GM19043 (cell line): ENCODE data around the gene ZNF792.
"Not testable (repeated sequence)": the region's sequence is repeated elsewhere in the genome, so short reads cannot be mapped to it uniquely, and the experiment has no call there.

Experiments
- ATAC-seq: cut with Tn5 transposase; IDR thresholded peaks from one replicate; pipeline ENCODE4 v1.9.1; 2021; ENCODE audit warnings: low read depth; ENCODE audit not compliant: unreplicated experiment

The ZNF792 gene

DNA sequence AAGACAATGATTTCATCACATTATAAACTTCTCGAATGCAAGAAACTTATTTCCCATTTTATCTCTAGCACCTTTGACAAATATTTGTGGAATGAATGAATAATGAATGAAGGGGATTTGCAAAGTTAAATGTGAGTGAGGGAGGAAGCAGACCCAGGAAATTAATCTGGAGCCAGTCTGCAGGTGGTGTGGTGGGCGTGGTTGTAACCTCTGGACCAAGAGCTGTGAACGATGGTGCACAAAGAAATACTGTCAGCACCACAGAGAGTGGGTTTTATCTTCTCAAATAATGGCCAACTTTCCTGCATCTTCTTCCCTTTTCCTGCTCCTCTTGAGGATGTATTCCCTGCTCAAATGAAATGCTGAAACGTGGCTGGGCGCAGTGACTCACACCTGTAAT lies 11.0 kb upstream of the ZNF792 start:
- ATAC-seq: no peak

DNA sequence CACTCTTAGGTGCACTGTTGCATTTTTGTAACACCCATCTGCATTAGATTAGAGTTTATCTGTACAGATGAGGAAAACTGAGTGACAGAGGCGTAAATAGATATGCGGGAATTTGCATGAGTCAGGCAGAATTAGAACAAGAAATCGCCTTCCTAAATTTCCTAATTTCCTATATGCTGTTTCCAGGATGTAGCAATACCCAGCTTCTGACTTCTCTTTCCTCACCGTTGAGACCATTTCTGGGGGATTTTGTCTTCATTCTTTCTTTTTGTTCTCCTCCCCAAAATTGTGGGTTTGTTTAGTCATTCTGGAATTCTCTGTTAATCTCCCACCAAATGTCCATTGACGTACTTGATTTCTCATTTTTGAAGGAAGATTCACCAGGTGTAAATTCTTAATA lies 10.6 kb upstream of the ZNF792 start:
- ATAC-seq: no peak

DNA sequence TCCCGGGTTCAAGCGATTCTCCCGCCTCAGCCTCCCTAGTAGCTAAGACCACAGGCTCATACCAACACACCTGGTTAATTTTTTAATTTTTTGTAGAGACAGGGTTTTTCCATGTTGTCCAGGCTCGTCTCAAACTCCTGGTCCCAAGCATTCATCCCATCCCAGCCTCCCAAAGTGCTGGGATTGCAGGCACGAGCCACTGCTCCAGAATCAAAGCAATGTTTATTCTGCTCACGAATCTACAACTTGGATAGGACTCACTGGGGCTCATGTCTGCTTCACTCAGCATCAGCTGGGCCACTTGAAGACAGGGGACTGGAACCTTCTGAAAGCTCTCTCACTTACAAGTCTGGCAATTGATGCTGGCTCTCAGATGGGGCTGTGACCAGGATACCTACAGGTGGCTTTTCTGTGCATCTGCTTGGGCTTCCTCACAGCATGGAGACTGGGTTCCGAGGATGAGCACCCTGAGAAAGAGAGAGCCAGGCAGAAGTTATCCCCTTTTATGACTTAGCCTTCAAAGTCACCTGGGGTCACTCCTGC lies 8.2 kb upstream of the ZNF792 start:
- no peak for ATAC-seq

DNA sequence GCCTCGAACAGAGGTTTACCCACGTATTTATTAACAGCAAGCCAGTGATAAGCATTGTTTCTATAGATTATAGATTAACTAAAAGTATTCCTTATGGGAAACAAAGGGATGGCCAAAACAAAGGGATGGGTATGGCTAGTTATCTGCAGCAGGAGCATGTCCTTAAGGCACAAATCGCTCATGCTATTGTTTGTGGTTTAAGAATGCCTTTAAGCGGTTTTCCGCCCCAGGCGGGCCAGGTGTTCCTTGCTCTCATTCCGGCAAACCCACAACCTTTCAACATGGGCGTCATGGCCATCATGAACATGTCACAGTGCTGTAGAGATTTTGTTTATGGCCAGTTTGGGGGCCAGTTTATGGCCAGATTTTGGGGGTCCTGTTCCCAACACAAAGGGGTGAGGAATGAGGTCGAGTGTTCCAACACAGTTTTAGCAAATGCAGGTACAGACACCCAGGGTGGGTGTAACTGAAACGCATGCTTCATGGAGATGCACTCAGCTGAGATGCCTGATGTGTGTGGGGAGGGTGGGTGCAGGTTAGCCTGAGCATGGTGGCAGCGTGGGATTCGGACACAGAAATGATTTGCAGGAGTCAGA lies 6.3 kb upstream of the ZNF792 start:
- ATAC-seq: not testable (repeated sequence)

DNA sequence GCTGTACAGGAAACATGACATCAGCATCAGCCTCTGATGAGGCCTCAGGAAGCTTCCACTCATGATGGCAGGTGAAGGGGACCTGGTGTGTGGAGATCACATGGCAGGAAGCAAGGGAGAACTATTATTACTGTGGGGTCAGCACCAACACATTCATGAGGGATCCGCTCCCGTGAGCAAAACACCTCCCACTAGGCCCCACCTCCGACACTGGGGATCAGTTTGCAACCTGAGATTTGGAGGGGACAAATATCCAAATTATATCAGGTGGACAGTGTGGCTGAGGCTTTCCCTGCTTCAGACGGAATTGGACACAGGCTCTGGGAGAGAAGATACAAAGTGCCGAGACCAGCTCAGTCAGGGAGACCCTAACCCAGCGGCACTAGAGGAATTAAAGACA lies 5.7 kb upstream of the ZNF792 start:
- ATAC-seq: no peak

- no peak for ATAC-seq
Observed at GRCh38 chr19:34967551-34967950, 3.5 kb upstream of the ZNF792 start.

DNA sequence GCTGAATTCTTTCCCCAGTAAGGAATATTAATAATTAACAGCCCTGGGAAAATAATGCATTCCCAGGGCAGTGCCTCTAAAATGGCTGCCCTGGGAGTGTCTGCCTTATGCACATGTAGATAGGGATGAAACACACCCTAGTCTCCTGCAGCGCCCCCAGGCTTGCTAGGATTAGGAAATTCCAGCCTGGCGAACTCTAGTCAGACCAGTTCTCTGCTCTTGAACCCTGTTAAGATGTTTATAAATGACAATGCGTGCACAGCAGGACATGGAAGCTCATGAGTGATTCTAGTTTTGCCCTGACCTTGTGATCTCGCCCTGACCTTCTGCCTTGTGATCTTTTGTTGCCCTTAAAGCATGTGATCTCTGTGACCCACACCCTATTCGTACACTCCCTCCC lies 1.5 kb upstream of the ZNF792 start:
- ATAC-seq: not testable (repeated sequence)

DNA sequence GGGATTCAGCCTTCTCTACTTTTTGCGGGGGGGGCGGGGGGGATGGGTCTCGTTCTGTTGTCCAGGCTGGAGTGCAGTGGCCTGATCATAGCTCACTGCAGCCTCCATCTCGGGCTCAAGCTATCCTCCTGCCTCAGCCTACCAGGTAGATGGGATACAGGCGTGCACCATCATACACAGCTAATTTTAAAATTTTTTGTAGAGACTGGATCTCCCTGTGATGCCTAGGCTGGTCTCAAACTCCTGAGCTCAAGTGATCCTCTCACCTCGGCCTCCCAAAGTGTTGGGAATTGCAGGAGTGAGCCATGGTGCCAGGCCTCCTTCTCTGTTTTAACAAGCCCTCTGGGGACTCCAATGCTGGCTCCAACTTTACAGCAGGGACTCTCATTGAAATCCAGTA lies 569 bp upstream of the ZNF792 start:
- no peak for ATAC-seq

- ATAC-seq: no peak
Observed at GRCh38 chr19:34962687-34963572, 1.1 kb downstream of the ZNF792 start.

DNA sequence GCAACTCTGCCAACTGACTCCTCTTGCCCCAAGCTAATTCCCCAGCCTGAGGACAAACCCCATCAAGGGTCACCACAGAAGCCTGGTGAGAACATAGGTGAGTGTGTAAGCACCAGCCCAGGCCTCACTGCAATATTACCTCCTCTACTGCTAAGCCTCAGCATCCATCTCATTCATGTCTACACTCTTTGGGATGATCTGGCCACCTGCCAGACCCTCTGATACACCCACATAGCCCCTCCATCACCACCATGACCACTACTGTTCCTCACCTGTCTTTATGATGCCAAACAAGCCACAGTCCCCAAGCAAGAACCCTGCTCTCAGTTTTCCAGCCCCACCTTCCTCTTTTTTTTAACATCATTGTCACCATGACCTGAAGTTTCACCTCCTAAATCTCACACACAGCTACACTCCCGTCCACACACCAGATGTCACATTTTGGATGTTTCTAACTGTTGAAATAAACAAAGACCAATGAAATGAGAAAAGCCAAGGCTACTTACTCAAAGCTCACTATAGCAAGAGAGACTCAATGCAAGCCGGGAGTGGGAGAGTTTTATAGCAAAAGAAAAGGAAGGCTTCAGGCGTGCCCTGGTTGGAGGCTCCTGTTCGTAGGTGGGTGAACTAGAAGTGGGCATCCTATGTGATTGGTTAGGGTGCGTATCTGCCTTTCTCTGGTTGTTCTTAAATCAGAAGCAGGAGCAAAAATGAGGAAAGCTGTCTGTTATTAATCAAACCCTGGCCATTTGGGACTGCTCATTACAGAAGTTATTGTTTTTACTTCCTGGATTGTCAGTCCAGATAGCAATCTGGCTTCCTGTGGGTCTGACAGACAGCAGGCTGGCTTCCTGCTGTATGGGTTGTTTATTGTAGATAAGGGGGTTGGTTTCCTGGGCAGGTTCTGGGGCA lies 2.0 kb downstream of the ZNF792 start:
- no peak for ATAC-seq

DNA sequence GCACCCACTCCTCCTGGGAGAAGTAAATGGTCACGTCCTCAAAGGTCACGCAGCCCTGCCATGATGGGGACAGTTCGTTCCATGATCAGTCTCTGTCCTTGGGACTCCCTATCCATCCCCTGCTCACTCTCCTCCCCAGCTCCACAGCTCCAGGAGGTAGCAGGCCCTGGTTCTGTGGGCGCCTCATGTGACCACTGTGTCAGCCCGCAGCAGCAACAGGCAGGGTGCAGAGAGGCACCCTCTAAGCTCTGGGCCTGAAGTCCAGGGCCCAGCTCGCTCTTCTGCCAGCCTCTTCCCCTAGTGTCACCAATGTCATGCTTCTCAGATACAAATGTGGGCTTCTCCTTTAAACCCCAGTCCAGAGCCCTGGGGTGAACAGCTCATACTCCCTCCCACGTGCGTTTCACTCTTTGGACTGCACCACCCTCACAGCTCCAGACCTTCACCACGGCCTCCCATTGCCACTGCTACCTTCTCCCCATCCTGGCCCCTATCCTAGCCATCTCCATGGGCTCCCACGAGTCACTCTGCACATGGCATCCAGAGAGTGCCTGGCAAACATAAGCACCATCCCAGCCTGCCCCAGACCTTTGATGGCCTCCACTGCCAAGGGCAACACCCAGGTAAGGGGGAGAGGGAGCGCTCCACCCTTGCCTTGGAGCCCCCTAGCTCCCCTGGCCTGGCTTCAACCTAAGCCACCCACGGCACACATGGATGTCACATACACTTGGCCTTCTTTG lies 2.9 kb downstream of the ZNF792 start:
- ATAC-seq: no peak

DNA sequence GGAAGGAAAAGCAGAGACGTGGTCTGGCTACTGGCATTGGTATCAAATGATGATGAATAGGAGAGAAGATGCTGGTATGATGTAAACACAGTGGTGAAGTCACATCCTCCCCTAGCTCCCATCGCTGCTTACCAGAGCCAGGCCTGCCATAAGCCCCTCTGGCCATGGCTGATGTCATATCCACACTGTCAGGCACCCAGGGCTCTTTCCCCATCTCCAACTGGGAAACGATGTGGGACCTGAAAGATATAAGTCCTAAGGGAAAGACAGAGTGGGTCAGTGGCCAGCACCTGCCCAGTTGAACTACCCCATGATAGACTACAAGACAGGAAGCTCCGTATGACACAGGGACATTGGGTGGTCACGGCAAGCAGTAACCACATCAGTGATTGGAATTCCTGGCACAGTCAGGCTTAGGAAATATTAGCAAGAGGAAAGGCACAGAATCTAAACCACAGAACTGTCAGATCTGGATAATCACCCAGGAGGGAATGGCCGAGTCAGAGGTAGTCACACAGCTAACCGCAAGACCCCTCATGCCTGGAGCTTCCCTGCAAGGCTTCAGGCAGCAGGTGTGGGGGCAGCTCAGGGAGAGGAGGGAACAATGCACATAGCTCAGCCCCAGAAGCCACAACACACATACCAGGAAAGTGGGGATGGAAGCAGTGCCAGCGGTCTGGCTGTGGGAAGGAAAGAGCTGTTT lies 3.8 kb downstream of the ZNF792 start:
- no peak for ATAC-seq

- ATAC-seq: no peak
Observed at GRCh38 chr19:34959021-34959420, 5.0 kb downstream of the ZNF792 start.

- no peak for ATAC-seq
Observed at GRCh38 chr19:34957830-34958751, 5.9 kb downstream of the ZNF792 start.

DNA sequence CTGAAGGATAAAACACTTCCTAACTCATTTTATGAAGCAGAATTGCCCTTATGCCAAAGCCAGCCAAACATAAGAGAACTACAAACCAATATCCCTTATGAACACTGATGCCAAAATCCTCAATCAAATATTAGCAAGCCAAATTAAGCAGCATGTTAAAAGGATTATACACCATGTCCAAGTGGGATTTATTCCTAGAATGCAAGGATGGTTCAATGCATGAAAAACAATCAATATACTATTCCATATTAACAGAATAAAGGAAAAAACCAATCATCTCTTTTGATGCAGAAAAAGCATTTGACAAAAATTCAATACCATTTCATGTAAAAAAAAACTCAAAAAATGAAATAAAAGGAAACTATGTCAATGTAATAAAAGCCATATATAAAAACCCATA lies 10.9 kb downstream of the ZNF792 start:
- ATAC-seq: no peak

- ATAC-seq: no peak
Observed at GRCh38 chr19:34943861-34944573, 20.0 kb downstream of the ZNF792 start.

DNA sequence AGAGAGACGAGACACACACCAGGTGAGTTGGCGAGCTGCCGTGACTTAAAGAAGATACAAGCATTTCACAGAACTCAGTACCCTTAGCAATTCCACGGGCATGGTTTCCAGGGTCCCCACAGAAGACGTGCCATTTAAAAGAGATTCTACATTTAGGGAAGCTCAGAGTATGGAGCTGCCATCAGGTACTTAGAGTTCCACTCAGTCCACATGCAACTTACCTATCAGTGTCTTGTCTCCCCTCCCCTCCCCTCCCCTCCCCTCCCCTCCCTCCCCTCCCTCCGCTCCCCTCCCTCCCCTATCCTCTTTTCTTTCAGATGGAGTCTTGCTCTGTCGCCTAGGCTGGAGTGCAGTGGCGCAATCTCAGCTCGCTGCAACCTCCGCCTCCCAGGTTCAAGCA lies 25.1 kb downstream of the ZNF792 start:
- no peak for ATAC-seq

DNA sequence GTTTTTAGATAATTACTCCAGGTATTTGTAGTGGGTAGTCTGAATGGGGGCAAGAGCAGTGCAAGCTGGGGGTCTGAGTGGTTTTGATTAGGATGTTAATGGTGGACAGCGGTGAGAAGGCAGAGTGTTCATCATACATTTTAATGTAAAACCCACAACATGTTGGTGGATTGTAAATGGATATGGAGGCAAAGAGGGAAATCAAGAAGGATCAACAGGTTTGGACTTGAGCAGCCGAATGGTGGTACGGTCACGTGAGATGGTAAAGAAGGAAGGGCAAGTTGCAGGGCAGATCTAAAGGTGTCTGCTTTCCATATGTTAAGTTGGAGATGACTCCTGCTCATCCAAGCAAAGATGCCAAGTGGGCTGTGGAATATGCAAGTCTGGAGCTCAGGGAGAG lies 27.8 kb downstream of the ZNF792 start:
- ATAC-seq: no peak
